Tibial nerve (tissue), 4 donors: ENCODE data around the gene SAXO1.

Experiments used
- CTCF ChIP-seq, 5 experiments: fragments of 200-600 bp in 3 of 5; fragments of 450-650 bp in 2 of 5; sonication (generic) in 3 of 5; IDR thresholded peaks; one replicate each; pipeline ENCODE4 v1.5.1; 2016 to 2019; ENCODE audit warnings: antibody characterized with exemption in 5 of 5, mild to moderate bottlenecking in 3 of 5, moderate library complexity in 2 of 5
- EP300 ChIP-seq, 2 donors: sonication (generic); formaldehyde crosslinking; IDR thresholded peaks; one replicate each; pipeline ENCODE4 v1.6.1; 2017; ENCODE audit warnings: antibody characterized with exemption in 2 of 2, mild to moderate bottlenecking in 1 of 2
- POLR2A ChIP-seq, 2 donors: fragments of 450-650 bp; IDR thresholded peaks; one replicate each; pipeline ENCODE4 v1.6.1; 2017; ENCODE audit warnings: antibody characterized with exemption in 2 of 2, mild to moderate bottlenecking in 2 of 2, moderate library complexity in 2 of 2

DNA sequence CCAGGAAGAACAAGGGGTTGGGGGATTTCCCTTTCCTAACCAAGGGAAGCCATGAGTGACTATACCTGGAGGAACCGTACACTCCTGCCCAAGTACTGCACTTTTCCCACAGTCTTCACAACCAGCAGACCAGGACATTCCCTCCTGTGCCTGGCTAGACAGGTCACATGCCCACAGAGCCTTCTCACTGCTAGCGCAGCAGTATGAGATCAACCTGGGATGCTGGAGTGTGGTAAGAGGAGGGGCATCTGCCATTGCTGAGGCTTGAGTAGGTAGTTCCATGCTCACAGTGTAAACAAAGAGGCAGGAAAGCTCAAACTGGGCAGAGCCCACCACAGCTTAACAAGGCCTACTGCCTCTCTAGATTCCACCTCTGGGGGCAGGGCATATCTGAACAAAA lies 35.9 kb downstream of the SAXO1 start:
- TF ChIP-seq CTCF (IDR thresholded peaks at IDR 0.05) (no peak), EP300 (IDR thresholded peaks at IDR 0.05) (no peak), POLR2A (IDR thresholded peaks at IDR 0.05) (no peak)
